GM20431 (cell line): Measurements from ENCODE around the gene CYP3A4.
"Not testable (repeated sequence)": the region's sequence is repeated elsewhere in the genome, so short reads cannot be mapped to it uniquely, and the experiment has no call there.

Experiments
- in situ Hi-C: fragments of 300-500 bp; cut with MseI, MboI; formaldehyde crosslinking; loops from one replicate; pipeline ENCODE4 v1.15.0; 2020; ENCODE audit warnings: low sequenced_read_pairs; ENCODE audit not compliant: unreplicated experiment

The CYP3A4 gene

GRCh38 chr7:99766484-99767099 is 17.4 kb downstream of the CYP3A4 start:
- in situ Hi-C loops = no loop called here

- in situ Hi-C loops = no loop called here
Measured at GRCh38 chr7:99764478-99764877, 19.5 kb downstream of the CYP3A4 start.

GRCh38 chr7:99762680-99763327 is 21.2 kb downstream of the CYP3A4 start:
- in situ Hi-C loops = no loop called here

GRCh38 chr7:99755085-99755484 is 28.9 kb downstream of the CYP3A4 start:
- in situ Hi-C loops = no loop called here

GRCh38 chr7:99752356-99752755 is 31.6 kb downstream of the CYP3A4 start:
- in situ Hi-C loops = no loop called here

- in situ Hi-C loops = not testable (repeated sequence)
Measured at GRCh38 chr7:99751322-99752052, 32.5 kb downstream of the CYP3A4 start.

GRCh38 chr7:99748846-99749579 is 35.0 kb downstream of the CYP3A4 start:
- in situ Hi-C loops = no loop called here

GRCh38 chr7:99746915-99747314 is 37.1 kb downstream of the CYP3A4 start:
- in situ Hi-C loops = not testable (repeated sequence)

- in situ Hi-C loops = not testable (repeated sequence)
Measured at GRCh38 chr7:99745395-99745794, 38.6 kb downstream of the CYP3A4 start.

GRCh38 chr7:99742737-99743394 is 41.1 kb downstream of the CYP3A4 start:
- in situ Hi-C loops = no loop called here

- in situ Hi-C loops = no loop called here
Measured at GRCh38 chr7:99741441-99741795, 42.6 kb downstream of the CYP3A4 start.

GRCh38 chr7:99740573-99741440 is 43.2 kb downstream of the CYP3A4 start:
- in situ Hi-C loops = no loop called here

GRCh38 chr7:99739699-99740572 is 44.0 kb downstream of the CYP3A4 start:
- in situ Hi-C loops = no loop called here

- in situ Hi-C loops = no loop called here
Measured at GRCh38 chr7:99737726-99738125, 46.3 kb downstream of the CYP3A4 start.

- in situ Hi-C loops = not testable (repeated sequence)
Measured at GRCh38 chr7:99736667-99737066, 47.3 kb downstream of the CYP3A4 start.

- in situ Hi-C loops = no loop called here
Measured at GRCh38 chr7:99734987-99735386, 49.0 kb downstream of the CYP3A4 start, which contains the start of gene CYP3A7. CYP3A7 (minus strand) TSS chr7:99735196; CDS start chr7:99735093, 103 bp downstream.

GRCh38 chr7:99733448-99733847 is 50.5 kb downstream of the CYP3A4 start:
- in situ Hi-C loops = no loop called here

- in situ Hi-C loops = no loop called here
Measured at GRCh38 chr7:99733003-99733402, 51.0 kb downstream of the CYP3A4 start.
